T1000 (cell line): ENCODE data around the gene PXDN.
"Not testable (repeated sequence)": the region's sequence is repeated elsewhere in the genome, so short reads cannot be mapped to it uniquely, and the experiment has no call there.

Experiments used
- DNase-seq: peaks from one replicate; lab custom pipeline; 2025; ENCODE audit warnings: mixed read lengths; lab: John Stamatoyannopoulos, UW

Gene PXDN

GRCh38 chr2:1774929-1775328 lies 30.6 kb upstream of the PXDN start:
- no peak for DNase-seq

DNA sequence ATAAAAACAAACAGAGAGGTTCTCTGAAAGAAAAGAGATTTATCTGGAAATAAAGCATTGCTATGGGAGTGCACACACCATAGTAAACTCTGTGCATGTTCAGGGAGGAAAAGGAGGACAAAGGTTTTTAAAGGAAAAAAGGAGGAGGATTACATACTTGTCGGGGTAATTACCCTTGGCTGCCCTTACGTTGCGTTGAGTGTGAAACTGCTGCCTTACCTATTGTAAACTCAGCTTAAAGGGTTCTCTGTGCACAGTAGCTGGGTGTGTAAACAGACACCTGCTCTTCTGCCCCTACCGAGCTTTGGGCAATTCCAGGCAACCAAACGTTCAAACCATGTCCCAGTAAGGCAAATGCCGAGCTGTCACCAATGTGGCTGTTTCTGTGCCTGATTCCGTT lies 29.6 kb upstream of the PXDN start:
- DNase-seq, result no peak

- no peak for DNase-seq
Observed at GRCh38 chr2:1772471-1773267, 28.4 kb upstream of the PXDN start.

- no peak for DNase-seq
Observed at GRCh38 chr2:1771626-1772280, 27.4 kb upstream of the PXDN start.

DNA sequence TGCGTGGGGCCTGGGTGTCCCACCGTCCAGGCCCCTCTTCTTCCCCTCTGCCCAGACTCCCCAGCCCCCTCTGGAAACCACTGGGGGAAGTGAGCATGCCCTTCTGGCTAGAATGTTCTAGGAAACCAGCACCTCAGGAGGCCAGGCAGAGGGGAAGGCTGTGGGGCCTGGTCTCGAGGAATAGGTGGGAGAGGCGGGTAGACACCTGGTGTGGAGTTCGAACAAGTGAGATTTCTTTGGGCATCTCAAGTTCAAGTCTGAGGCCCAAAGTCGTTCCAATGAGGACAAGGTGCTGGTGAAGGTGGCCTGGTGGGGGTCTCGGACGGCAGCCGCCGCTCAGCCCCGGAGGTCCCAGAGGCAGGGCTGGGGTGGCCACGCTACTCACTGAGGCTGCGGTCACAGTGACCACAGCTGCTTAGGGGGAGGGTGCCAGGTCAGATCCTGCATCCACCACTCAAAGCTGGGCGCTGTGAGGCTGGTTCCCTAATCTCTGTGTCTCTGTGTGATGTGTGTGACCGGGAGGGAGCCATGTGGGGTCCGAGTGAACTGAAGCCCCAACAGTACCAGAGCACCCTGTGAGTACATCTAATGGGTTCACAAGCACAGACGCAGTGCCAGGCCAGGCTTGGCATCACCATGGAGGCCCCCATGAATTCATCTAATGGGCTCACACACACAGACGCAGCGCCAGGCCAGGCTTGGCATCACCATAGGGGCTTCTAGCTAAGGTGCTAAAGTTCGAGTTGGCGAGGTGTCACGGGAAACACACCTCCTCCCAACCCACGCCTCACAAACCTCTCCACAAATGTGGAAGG lies 26.5 kb upstream of the PXDN start:
- no peak for DNase-seq

DNA sequence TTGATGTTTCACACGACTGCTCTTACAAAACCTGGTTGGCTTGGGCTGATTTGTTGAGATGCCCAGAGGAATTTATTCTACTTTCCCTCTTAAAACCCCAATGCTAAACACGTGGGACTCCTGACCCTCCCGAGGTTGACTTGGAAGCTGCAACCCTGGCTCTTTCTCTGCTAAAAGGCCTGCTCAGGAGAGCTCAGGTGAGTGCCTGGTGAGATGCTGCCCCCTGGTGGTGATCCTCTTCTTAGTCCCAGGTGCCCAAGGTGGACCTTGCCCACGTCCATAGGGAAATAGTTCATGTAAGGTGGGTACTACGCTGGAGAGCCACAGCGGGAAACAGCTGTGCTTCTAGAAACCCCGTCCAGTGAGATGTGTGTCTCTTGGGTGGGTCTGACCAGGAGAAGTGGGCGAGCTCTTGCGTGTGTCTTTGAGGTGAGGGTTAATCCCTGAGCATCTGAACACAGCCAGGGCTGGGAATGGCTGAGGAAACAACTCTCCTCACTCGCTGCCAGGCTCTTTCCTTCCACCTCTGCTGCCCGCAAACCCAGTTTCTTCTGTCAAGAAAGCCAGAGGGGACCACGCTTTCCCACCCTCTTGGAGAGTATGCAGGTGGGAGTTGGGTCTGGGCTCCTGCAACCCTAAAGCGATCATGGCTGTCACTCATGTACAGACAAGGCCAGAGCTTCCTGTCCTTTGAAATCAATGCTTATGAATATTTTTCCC lies 25.5 kb upstream of the PXDN start:
- DNase-seq, result no peak

DNA sequence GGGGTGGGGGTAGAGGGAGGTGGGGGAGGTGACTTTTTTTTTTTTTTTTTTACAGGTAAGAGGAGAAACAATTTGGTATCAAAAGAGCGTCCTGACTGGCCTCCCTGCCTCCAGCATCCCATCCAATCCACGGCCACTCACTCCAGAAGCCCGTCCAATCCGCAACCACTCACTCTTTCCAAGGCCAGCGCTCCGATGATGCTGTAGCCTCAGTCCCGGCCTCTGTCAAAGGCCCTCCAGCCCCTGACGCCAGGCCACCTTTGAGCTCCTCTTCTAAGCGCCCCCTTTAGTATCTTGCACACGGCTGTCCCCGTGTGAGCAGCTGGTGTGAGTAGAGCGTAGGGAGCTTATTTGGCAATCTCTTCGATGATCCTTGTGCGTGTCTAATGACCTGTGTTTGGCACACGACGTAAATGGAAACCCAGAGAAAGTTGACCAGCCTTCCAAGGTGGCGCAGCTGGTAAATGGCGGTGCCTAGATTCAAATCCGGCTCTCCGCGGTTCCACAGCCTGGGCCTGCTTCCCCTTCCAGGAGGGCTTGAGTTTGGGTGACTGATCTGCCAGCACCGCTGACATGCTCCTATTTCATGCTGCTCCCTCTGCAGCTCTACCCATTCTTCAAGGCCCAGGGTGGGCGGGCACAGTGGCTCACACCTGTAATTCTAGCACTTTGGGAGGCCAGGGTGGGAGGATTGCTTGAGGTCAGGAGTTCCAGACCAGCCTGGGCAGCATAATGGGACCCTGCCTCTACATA lies 23.8 kb upstream of the PXDN start:
- DNase-seq, result no peak

- DNase-seq, result no peak
Observed at GRCh38 chr2:1766851-1767811, 22.8 kb upstream of the PXDN start.

GRCh38 chr2:1766425-1766824 lies 22.1 kb upstream of the PXDN start:
- no peak for DNase-seq

DNA sequence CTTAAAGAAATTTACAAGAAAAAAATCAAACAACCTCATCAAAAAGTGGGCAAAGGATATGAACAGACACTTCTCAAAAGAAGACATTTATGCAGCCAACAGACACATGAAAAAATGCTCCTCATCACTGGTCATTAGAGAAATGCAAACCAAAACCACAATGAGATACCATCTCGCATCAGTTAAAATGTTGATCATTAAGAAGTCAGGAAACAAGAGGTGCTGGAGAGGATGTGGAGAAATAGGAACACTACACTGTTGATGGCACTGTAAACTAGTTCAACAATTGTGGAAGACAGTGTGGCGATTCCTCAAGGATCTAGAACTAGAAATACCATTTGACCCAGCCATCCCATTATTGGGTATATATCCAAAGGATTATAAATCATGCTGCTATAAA lies 20.9 kb upstream of the PXDN start:
- DNase-seq, result not testable (repeated sequence)

DNA sequence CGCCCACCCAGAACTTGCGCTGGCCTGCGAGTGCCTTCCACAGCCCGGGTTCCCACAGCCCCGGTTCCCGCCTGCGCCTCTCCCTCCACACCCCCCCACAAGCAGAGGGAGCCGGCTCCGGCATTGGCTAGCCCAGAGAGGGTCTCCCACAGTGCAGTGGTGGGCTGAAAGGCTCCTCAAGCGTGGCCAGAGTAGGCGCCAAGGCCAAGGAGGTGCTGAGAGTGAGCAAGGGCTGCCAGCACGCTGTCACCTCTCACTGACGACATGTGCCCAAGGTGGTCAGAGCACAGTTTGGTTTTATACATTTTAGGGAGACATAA lies 15.3 kb upstream of the PXDN start:
- DNase-seq, result no peak

DNA sequence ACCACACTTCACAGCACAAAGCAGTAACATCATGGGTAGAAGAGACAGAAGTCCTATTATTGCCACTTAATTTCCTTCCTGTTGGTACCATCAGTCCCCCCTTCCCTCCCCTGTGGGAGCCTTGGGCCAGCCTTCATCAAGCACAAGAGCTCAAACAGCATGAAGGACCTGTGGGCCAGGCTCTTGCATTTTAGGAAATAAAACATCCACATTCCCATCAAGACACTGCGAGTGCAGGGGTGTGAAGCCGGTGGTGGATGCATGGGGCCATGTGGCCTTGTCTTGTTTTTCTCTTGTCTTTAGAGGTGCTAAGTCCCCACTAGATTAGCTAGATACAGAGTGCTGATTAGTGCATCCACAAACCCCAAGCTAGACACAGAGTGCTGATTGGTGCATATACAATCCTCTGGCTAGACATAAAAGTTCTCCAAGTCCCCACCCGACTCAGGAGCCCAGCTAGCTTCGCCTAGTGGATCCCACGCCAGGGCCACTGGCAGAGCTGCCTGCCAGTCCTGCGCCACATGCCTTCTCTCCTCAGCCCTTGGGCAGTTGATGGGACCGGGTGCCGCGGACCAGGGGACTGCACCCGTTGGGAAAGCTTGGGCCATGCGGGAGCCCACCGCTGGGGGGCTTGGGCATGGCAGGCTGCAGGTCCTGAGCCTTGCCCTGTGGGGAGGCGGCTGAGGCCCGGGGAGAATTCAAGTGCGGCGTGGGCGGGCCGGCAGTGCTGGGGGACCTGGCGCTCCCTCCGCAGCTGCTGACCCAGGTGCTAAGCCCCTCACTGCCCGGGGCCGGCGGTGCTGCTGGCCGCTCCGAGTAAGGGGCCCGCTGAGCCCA lies 14.7 kb upstream of the PXDN start:
- no peak for DNase-seq

GRCh38 chr2:1758171-1758570 lies 13.9 kb upstream of the PXDN start:
- DNase-seq, result no peak

- no peak for DNase-seq
Observed at GRCh38 chr2:1757567-1757966, 13.3 kb upstream of the PXDN start.

GRCh38 chr2:1757146-1757545 lies 12.8 kb upstream of the PXDN start:
- not testable (repeated sequence) for DNase-seq

GRCh38 chr2:1756456-1756855 lies 12.1 kb upstream of the PXDN start:
- no peak for DNase-seq

- DNase-seq, result no peak
Observed at GRCh38 chr2:1755436-1756191, 11.3 kb upstream of the PXDN start.

DNA sequence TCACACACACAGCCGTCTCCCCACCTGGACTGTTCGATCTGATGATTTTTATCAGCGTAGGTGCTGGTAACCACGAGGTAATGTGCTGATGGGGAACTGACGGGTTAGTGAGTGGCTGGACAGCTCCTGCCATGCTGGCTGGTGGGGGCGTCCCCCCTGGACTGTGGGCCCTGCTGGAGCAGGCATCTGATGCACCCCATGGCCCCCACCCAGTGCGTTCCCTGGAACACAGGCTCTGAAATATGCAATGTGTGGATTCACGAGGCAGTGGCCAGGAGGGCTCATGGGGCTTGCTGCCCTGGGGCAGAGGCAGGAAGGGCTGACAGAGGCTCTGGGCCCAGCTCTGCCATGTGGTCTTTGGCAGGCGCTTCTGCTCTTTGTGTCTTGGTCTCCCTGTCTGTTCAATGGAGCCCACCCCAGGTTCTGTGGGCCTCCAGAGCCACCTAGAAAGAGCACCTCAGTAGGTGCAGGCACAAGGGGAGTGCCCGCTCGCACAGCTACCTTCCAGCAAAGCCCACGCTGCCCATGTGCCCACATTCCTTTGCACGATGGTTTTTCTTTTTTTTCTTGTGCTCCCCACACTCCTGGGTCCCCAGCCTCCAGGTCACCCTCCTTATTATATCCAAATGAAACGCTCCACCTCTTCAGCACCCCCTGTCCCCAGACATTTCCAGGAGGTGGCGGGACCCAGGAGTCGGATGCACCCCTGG lies 10.3 kb upstream of the PXDN start:
- DNase-seq, result no peak
